Suprapubic skin (tissue), 4 donors: ENCODE measurements around the gene SUMF1.

Source experiments
- CTCF ChIP-seq, 2 donors: fragments of 200-600 bp in 1 of 2; fragments of 450-650 bp in 1 of 2; sonication (generic) in 1 of 2; IDR thresholded peaks; one replicate each; pipeline ENCODE4 v1.5.1; 2016 to 2019; ENCODE audit warnings: antibody characterized with exemption in 2 of 2, mild to moderate bottlenecking in 1 of 2, moderate library complexity in 1 of 2
- POLR2A ChIP-seq, 2 donors: fragments of 450-650 bp; IDR thresholded peaks; one replicate each; pipeline ENCODE4 v1.6.1; 2017; ENCODE audit warnings: antibody characterized with exemption in 2 of 2, mild to moderate bottlenecking in 2 of 2, moderate library complexity in 2 of 2
- POLR2AphosphoS5 ChIP-seq, 3 donors: sonication (generic); formaldehyde crosslinking; IDR thresholded peaks; one replicate each; pipeline ENCODE4 v1.6.1; 2017; ENCODE audit warnings: antibody characterized with exemption in 3 of 3

- no peak for TF ChIP-seq CTCF (IDR thresholded peaks at IDR 0.05)
- TF ChIP-seq POLR2AphosphoS5 (IDR thresholded peaks at IDR 0.05), result no peak
- TF ChIP-seq POLR2A (IDR thresholded peaks at IDR 0.05), result no peak
Measured at GRCh38 chr3:4323246-4324027, 143.6 kb downstream of the SUMF1 start.
